CD4-positive, alpha-beta T cell treated with Interleukin-15 for 1 hour (primary cell): ENCODE data around the gene TRIM9.
"Not testable (repeated sequence)": the region's sequence is repeated elsewhere in the genome, so short reads cannot be mapped to it uniquely, and the experiment has no call there.

Experiments used
- DNase-seq: peaks from one replicate; pipeline ENCODE4 v3.0.0-alpha.2; 2020

Gene TRIM9

GRCh38 chr14:50999726-51000125 is 95.2 kb downstream of the TRIM9 start:
- no peak for DNase-seq

DNA sequence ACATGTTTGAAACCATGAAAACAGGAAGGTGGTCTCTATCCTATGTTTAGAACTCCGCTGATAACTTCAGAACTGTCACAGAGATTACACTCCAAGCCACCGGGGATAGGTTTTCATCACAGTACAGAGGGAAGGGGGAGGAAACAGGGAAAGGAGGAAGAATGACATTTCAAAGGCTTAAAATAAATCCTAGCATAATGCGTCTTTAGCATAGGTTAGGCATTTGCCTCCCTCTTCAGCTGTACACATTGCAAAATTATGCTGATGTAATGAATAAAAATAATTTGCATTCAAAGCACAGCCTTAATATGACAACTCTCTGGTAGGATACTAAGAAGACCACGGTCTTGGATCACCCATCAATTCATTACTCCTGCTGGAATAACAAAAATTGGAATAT is 96.3 kb downstream of the TRIM9 start:
- DNase-seq: no peak

DNA sequence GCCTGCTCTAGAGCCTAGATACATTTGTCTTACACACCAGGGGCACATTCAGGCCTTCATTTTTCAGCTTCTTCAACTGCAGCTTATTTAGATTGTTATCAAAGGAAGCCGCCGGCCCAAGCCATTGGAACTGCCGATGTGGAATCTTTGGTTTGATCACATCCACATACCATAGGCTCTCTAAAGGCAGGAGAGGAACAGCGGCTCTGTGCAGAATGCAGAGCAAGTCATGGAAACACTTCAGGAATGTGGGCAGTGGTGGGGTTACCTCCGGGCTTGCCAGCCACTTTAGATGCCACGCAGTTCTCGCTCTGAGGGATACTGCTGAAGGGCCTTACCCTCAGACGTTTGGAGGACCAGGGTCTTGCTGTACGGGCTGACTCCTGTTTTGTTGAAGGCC is 97.2 kb downstream of the TRIM9 start:
- no peak for DNase-seq

GRCh38 chr14:50994158-50994557 is 100.7 kb downstream of the TRIM9 start:
- DNase-seq: not testable (repeated sequence)

DNA sequence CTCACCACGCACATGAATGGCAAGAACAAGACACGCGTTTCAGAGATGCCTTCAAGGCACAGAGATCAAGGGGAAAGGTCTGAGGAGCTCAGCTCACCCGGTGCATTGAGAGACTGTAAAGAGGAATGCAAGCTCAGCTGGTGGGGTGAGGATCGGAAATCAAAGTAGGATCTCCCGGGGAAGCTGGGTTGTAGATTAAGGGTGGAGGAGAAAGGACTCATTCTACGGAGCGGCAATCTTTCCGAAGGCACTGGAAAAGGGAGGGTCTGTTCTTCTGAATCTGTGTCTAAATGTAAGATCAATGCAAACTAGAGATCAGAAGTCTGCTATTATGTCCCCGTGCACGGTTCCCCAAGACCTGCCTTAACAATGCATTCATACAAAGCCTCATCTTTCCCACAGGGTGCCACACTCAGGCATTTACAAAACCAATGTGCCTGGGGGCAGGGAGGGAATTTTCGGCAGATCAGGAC is 109.0 kb downstream of the TRIM9 start:
- DNase-seq: no peak

DNA sequence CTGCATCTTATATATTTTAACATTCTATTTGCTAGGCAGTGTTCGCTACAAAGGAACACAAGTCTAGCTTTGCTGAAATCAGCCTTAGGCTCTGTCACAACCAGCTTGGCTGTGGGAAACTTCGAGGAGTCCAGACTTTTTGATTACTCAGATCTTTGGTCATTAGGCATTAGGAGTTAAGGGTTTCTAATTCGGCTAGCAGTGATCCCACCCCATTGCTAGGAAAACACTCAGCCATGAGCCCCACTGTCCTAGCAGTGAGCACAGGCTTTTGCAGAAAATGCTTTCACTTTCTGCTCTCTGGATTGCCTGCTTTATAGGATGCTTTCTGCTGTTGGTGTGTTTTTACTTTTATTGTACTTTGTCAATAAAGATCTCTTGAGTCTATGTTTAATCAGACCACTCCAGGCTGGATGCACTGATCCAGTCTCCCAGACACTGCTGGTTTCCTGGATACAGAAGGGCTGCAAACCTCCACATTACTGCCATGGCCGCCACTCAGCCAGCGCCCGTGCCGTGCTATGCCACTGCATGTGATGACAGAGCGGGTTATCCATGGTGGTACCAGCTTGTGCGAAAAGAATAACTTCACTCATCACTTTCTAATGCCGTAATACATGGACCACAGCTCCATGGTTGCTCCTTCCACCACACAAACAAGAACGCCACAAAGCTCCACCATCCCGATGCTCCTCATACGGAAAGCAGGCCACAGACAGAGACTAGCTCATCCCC is 109.6 kb downstream of the TRIM9 start:
- no peak for DNase-seq

- no peak for DNase-seq
Observed at GRCh38 chr14:50984036-50984710, 110.7 kb downstream of the TRIM9 start.

DNA sequence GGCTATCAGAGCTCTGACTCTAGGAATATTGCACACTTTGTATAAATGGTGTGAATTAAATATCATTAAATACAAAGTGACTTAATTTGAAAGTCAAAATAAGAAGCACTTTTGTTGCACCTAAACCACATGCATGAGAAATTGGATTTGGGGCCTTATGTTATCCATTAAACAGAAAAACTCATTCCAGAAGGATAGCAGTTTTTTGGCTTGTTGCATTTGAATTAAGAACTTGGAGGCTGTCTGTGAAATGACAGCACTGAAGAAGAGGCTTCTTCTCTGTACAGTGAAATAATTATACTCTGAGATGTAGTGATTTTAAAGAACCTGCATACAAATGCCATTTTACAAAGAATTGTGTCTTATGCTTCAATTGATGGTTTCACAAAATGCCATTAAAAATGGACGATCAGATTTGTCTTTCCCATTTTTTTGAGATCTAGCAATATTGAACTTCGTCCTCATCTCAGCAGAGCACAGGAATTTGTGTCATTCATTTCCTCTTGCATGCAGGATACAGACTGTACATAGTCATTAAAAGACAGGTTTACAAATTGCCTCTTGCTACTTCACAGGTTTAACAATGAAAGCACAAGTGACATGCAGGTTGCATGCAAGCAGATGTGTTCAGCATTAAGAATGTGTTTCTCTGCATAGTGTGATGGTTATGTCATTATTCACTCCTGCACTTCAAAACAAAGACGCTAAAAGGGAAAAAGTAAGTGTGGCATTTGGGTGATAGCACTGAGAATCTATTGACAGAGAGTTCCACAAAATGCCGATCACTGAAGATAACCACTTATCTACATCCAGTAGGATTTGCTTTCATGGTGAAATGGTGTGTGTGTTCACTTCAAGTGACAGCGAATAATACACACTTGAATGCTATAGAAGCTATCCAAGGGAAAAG is 114.7 kb downstream of the TRIM9 start:
- no peak for DNase-seq

DNA sequence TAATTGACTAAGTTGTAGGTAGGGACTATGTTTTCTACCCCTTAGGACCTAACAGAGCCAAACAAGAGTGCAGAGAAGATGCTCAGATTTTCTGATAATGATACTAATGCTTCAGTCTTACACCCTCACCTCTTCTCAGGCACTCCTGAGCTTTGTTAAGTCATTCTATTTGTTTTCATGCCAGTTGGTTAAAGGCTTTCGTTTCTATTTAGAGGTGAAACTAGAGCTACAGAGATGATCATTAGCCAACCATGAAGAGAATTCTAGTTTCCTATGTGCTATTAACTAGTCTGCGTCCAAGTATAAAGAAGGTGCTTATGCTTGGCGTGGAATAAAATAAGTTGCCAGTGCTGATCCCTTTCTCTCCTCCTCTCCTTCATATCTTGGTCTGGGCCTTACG is 116.0 kb downstream of the TRIM9 start:
- DNase-seq: no peak

- DNase-seq: no peak
Observed at GRCh38 chr14:50978529-50978871, 116.4 kb downstream of the TRIM9 start.

DNA sequence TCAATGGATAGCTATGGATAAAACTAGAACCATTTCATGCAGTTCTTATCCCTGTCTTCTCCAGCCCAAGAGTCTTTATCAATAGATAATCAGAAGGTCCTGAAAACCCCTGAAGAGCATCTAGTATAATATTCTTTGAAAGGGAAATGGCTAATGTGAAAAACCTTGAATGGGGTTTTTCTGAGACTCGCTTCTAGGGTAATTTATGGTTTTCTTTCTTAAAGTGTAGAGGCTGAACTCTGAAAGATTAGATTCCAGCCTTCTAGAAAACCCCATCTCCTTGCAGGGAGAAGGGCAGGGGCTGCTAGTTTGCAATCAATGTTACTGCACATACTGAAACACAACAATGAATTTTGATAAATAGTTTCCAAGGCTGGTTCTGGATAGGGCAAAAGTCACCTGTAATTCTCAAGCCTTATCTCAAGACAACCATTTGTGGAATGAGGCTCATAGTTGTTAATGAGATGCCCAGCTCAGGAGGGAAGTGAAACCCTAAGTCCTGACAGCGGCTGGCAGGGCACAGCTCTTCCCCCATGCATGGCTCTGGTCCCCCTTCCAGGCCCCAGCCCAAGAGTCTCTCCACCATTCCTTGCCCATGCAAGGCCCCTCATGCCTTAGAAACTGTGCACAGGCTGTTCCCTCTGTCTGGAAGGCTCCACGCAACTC is 116.9 kb downstream of the TRIM9 start:
- no peak for DNase-seq

- no peak for DNase-seq
Observed at GRCh38 chr14:50974118-50974517, 120.8 kb downstream of the TRIM9 start.

- DNase-seq: no peak
Observed at GRCh38 chr14:50972734-50973133, 122.2 kb downstream of the TRIM9 start.

DNA sequence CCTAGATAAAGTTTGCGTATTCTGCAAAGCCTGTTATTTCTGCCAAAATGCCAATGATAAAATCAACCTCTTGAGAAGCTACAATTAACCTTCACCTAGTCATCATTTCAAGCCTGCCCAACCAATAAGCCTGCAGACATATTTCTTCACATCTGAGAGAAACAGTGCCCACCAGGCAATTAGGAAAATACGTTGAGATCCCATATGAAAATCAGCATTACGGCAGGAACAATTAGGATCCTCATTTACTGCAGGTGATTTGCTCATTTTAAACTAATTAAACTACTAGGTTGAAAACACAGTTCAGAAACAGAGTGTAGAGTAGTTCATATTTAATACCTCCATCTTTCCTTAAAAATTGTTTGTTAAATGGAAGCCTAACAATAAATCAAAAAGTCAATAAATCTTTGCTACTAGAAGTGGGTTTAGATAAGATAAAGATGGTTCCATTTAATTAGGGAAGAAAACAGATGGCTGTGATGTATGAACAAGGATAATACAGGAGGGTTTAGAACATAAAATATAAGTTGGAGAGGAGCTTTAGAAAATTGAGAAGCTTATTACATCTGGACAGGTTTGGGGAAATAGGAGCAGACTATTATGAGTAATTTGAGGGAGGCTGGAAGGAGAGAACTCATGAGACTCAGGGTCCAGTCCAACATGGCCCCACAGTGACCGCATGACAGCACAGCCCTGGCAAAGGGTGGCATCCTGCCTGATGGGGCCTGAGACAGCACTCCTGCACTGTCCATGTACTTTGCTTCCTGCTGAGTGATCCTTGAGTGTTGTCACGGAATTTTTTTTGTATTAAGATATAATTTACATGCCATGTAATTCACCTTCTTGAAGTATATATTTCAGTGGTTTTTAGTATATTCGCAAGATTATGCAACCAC is 123.8 kb downstream of the TRIM9 start:
- no peak for DNase-seq

- no peak for DNase-seq
Observed at GRCh38 chr14:50967790-50968189, 127.1 kb downstream of the TRIM9 start.

DNA sequence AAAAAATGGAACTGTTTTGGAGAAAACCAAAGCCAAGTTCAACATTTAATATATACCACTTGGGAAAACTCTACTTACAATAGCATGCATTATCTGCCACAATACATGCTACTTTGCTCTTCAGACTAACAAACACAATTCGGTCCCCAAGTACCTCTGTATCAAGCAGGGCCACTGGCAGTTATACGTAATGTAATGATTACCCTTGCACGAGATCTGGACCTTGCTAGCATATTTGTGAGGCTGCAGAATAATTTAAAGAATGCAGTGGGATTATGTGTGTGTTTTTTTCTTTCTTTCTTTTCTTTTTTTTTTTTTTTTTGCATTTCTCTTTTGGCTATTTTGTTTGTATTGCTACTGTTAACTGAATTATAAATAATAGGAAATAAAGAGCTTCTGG is 127.8 kb downstream of the TRIM9 start:
- DNase-seq: no peak

- DNase-seq: no peak
Observed at GRCh38 chr14:50964683-50965390, 130.1 kb downstream of the TRIM9 start.

DNA sequence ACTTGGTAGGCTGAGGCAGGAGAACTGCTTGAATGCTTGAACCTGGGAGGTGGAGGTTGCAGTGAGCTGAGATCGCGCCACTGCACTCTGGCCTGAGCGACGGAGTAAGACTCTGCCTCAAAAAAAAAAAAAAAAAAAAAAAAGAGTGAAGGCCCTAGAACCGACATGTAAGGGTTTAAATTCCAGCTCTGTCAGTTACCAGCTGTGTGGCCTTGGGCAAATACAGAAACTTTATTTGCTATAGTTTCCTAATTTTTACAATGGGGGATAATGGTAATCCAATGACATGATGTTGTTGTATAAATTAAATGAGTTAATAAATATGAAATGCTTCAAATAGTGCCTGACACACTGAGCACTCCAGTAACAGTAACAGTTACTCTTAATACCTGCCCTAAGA is 131.0 kb downstream of the TRIM9 start:
- DNase-seq: no peak

- no peak for DNase-seq
Observed at GRCh38 chr14:50961605-50962221, 133.2 kb downstream of the TRIM9 start.

DNA sequence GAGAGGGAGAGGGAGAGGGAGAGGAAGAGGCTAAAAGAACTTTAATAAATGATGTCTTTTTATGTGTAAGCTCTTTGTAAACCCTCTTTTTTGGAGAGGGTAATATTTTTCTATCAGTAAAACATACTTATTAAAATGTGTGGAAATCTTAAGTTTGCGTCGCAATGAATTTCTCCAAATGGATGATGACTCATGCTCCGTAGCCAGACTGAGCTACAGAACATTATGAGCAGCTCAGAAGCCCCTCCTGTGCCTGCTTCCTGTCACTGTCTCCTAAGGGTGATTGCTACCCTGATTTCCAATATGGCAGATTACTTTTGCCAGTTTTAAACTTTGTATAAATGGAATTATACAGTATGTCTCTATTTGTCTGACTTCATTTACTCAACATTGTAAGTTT is 137.6 kb downstream of the TRIM9 start:
- DNase-seq: no peak

- DNase-seq: not testable (repeated sequence)
Observed at GRCh38 chr14:50956421-50956820, 138.5 kb downstream of the TRIM9 start.
